ENCODE measurements around the gene TLR4.

GRCh38 chr9:117734523-117735314, 30.5 kb downstream of the TLR4 start:
- TF ChIP-seq NRF1 (conservative IDR thresholded peaks at IDR 0.05 in 1 of 2, IDR thresholded peaks at IDR 0.05 in 1 of 2) (no peak), ZNF143 (CRISPR knock-in tag; IDR thresholded peaks at IDR 0.05) (no peak), GABPA (tag; conservative IDR thresholded peaks at IDR 0.05; ENCODE audit: low read depth) (no peak), SIN3A (IDR thresholded peaks at IDR 0.05; ENCODE audit: borderline replicate concordance in 2 of 2, control insufficient read depth in 1 of 2, low read depth in 2 of 2, low read length in 2 of 2) (no peak), POLR2AphosphoS5 (IDR thresholded peaks at IDR 0.05; ENCODE audit: control insufficient read depth, insufficient read depth, low read depth, low read length) (no peak), MAX (CRISPR knock-in tag; IDR thresholded peaks at IDR 0.05) (no peak), ZNF174 (CRISPR knock-in tag; IDR thresholded peaks at IDR 0.05) (no peak), ZFP36 (IDR thresholded peaks at IDR 0.05; ENCODE audit: low read depth, low read length, partially characterized antibody) (no peak), RAD21 (CRISPR knock-in tag; conservative IDR thresholded peaks at IDR 0.05 in 1 of 2, IDR thresholded peaks at IDR 0.05 in 1 of 2) (no peak), TGIF2 (CRISPR knock-in tag; IDR thresholded peaks at IDR 0.05) (no peak)

Data from K562 (cell line).